Astrocyte (in vitro differentiated cells and primary cell): ENCODE results near the gene OTOGL. TPM values are rescaled to one million over a fixed set of nuclear protein-coding genes. Genes with fewer than 3 reads are reported as not detected.
A peak's percentile ranks its signal among the peaks of the same experiment; 100 is the strongest.

Source experiments
- DNase-seq: peaks from one replicate; pipeline ENCODE4 v3.0.0-alpha.2; 2010; ENCODE audit warnings: low read depth
- FAIRE-seq: peaks from 2 replicates; lab custom pipeline; 2011; peaks lifted over from hg19 to GRCh38; lab: Jason Lieb, UNC
- H2AFZ ChIP-seq: 2 replicates; pipeline ENCODE4 v1.6.0; 2012; ENCODE audit warnings: low read depth, low read length, inconsistent platforms
- H3K27ac ChIP-seq: 2 replicates; pipeline ENCODE4 v1.5.1; 2011; ENCODE audit warnings: low read depth, low read length, inconsistent platforms
- H3K27me3 ChIP-seq: 2 replicates; pipeline ENCODE4 v1.6.0; 2011; ENCODE audit warnings: low read length, inconsistent platforms; ENCODE audit not compliant: insufficient read depth
- H3K36me3 ChIP-seq: 2 replicates; pipeline ENCODE4 v1.5.1; 2011; ENCODE audit warnings: low read length, inconsistent platforms; ENCODE audit not compliant: insufficient read depth
- H3K4me1 ChIP-seq: 2 replicates; pipeline ENCODE4 v1.5.1; 2011; ENCODE audit warnings: low read length, inconsistent platforms; ENCODE audit not compliant: insufficient read depth
- H3K4me2 ChIP-seq: 2 replicates; pipeline ENCODE4 v1.6.0; 2012; ENCODE audit warnings: low read length, inconsistent platforms
- H3K4me3 ChIP-seq: 2 replicates; pipeline ENCODE4 v1.5.1; 2011; ENCODE audit warnings: low read depth, mild to moderate bottlenecking, low read length, inconsistent platforms; ENCODE audit not compliant: insufficient read depth
- H3K79me2 ChIP-seq: 2 replicates; pipeline ENCODE4 v1.6.0; 2012; ENCODE audit warnings: mild to moderate bottlenecking, low read length, inconsistent platforms; ENCODE audit not compliant: insufficient read depth
- H3K9ac ChIP-seq: 2 replicates; pipeline ENCODE4 v1.6.0; 2012; ENCODE audit warnings: mild to moderate bottlenecking, low read length, inconsistent platforms
- H3K9me3 ChIP-seq: 2 replicates; pipeline ENCODE4 v1.5.1; 2012; ENCODE audit warnings: low read depth, mild to moderate bottlenecking, low read length, inconsistent platforms; ENCODE audit not compliant: insufficient read depth
- H4K20me1 ChIP-seq: 2 replicates; pipeline ENCODE4 v1.6.0; 2012; ENCODE audit warnings: low read length, inconsistent platforms; ENCODE audit not compliant: insufficient read depth
- H3K27ac Mint-ChIP-seq: one replicate; pipeline ENCODE4 v1.8.0; 2021; ENCODE audit warnings: mild to moderate bottlenecking, mixed read lengths; ENCODE audit not compliant: unreplicated experiment
- H3K27me3 Mint-ChIP-seq: one replicate; pipeline ENCODE4 v1.8.0; 2021; ENCODE audit warnings: low read depth, mixed read lengths; ENCODE audit not compliant: unreplicated experiment
- H3K36me3 Mint-ChIP-seq: one replicate; pipeline ENCODE4 v1.8.0; 2021; ENCODE audit warnings: low read depth, mixed read lengths; ENCODE audit not compliant: unreplicated experiment
- H3K4me1 Mint-ChIP-seq: one replicate; pipeline ENCODE4 v1.8.0; 2021; ENCODE audit warnings: low read depth, mixed read lengths; ENCODE audit not compliant: unreplicated experiment
- H3K4me3 Mint-ChIP-seq: one replicate; pipeline ENCODE4 v1.8.0; 2021; ENCODE audit warnings: mild to moderate bottlenecking, moderate library complexity, mixed read lengths; ENCODE audit not compliant: unreplicated experiment
- H3K9me3 Mint-ChIP-seq: one replicate; pipeline ENCODE4 v1.8.0; 2021; ENCODE audit warnings: mild to moderate bottlenecking, mixed read lengths; ENCODE audit not compliant: unreplicated experiment
- CTCF ChIP-seq: IDR thresholded peaks from 2 replicates; pipeline ENCODE4 v1.5.1; 2011; ENCODE audit warnings: low read depth, mild to moderate bottlenecking, inconsistent platforms, low read length, moderate library complexity; ENCODE audit not compliant: insufficient read depth
- EZH2 ChIP-seq: IDR thresholded peaks from 2 replicates; pipeline ENCODE4 v1.6.1; 2012; ENCODE audit warnings: mild to moderate bottlenecking, low read length, inconsistent platforms; ENCODE audit not compliant: insufficient read depth
- total RNA-seq: library from RNA; stranded (reverse); gene quantifications from 2 replicates; pipeline ENCODE4 v1.2.1, GENCODE V29; 2021

OTOGL gene
- total RNA-seq, 1 donor from 2014 or later = 0.16 TPM

GRCh38 chr12:80129895-80130530 is 30.7 kb downstream of the OTOGL start:
- Histone ChIP-seq H3K9me3 (no peaks in the 10 kb centered on the region), H3K27ac (no peak overlapping the region), H3K4me1 (no peaks in the 10 kb centered on the region), H2AFZ (no peak overlapping the region), H3K4me2 (no peak overlapping the region), H3K4me3 (no peak overlapping the region), H3K27me3 (no peaks in the 10 kb centered on the region), H4K20me1 (no peaks in the 10 kb centered on the region), H3K9ac (no peak overlapping the region), H3K79me2 (no peaks in the 10 kb centered on the region), H3K36me3 (no peaks in the 10 kb centered on the region)
- H3K36me3 Mint-ChIP-seq = no peaks in the 10 kb centered on the region
- H3K27me3 Mint-ChIP-seq = no peaks in the 10 kb centered on the region
- DNase-seq = peak; percentile 81
- H3K9me3 Mint-ChIP-seq = peaks cover 11% of the 10 kb centered on the region
- TF ChIP-seq EZH2 (no peak), CTCF (no peak)
- no peak overlapping the region for H3K4me3 Mint-ChIP-seq
- H3K27ac Mint-ChIP-seq = no peak overlapping the region
- no peak for FAIRE-seq
- H3K4me1 Mint-ChIP-seq = no peaks in the 10 kb centered on the region

- H3K4me3 Mint-ChIP-seq = no peak overlapping the region
- no peaks in the 10 kb centered on the region for H3K27me3 Mint-ChIP-seq
- Histone ChIP-seq H3K4me2 (no peak overlapping the region), H3K4me3 (no peak overlapping the region), H3K27ac (no peak overlapping the region), H3K36me3 (no peaks in the 10 kb centered on the region), H3K9ac (no peak overlapping the region), H3K27me3 (no peaks in the 10 kb centered on the region), H2AFZ (no peak overlapping the region), H3K9me3 (no peaks in the 10 kb centered on the region), H4K20me1 (no peaks in the 10 kb centered on the region), H3K79me2 (no peaks in the 10 kb centered on the region), H3K4me1 (no peaks in the 10 kb centered on the region)
- H3K4me1 Mint-ChIP-seq = no peaks in the 10 kb centered on the region
- H3K36me3 Mint-ChIP-seq = no peaks in the 10 kb centered on the region
- no peak for DNase-seq
- FAIRE-seq = no peak
- H3K9me3 Mint-ChIP-seq = peaks cover 4% of the 10 kb centered on the region
- H3K27ac Mint-ChIP-seq = no peak overlapping the region
- TF ChIP-seq CTCF = no peak
- no peak for TF ChIP-seq EZH2
Measured at GRCh38 chr12:80135624-80136023, 36.3 kb downstream of the OTOGL start.

GRCh38 chr12:80140005-80140404 is 40.7 kb downstream of the OTOGL start:
- Histone ChIP-seq H3K4me1 (no peaks in the 10 kb centered on the region), H3K4me3 (no peak overlapping the region), H3K9ac (no peak overlapping the region), H2AFZ (no peak overlapping the region), H4K20me1 (no peaks in the 10 kb centered on the region), H3K79me2 (no peaks in the 10 kb centered on the region), H3K36me3 (no peaks in the 10 kb centered on the region), H3K27ac (no peak overlapping the region), H3K9me3 (no peaks in the 10 kb centered on the region), H3K4me2 (no peak overlapping the region), H3K27me3 (no peaks in the 10 kb centered on the region)
- H3K36me3 Mint-ChIP-seq = no peaks in the 10 kb centered on the region
- TF ChIP-seq EZH2 (no peak), CTCF (no peak)
- H3K27me3 Mint-ChIP-seq = no peaks in the 10 kb centered on the region
- DNase-seq (no peak), FAIRE-seq (no peak)
- no peak overlapping the region for H3K4me3 Mint-ChIP-seq
- peaks cover 4% of the 10 kb centered on the region for H3K9me3 Mint-ChIP-seq
- no peak overlapping the region for H3K27ac Mint-ChIP-seq
- H3K4me1 Mint-ChIP-seq = no peaks in the 10 kb centered on the region
